Endodermal cell (in vitro differentiated cells): ENCODE measurements around the gene CCDC15. TPM values are rescaled to one million over a fixed set of nuclear protein-coding genes. Genes with fewer than 3 reads are reported as not detected.

Source experiments
- DNase-seq: peaks from one replicate; pipeline ENCODE4 v3.0.0-alpha.2; 2017
- H3K27ac ChIP-seq: 2 replicates; pipeline ENCODE4 v1.5.1; 2013; ENCODE audit warnings: mild to moderate bottlenecking, low read depth, low read length, moderate library complexity
- H3K27me3 ChIP-seq: 2 replicates; pipeline ENCODE4 v1.6.1; 2013; ENCODE audit warnings: mild to moderate bottlenecking, low read length, moderate library complexity; ENCODE audit not compliant: insufficient read depth, control insufficient read depth, poor library complexity, severe bottlenecking
- H3K36me3 ChIP-seq: 2 replicates; pipeline ENCODE4 v1.7.0; 2013; ENCODE audit warnings: mild to moderate bottlenecking, low read length, moderate library complexity; ENCODE audit not compliant: control insufficient read depth, insufficient read depth
- H3K4me1 ChIP-seq: one replicate; pipeline ENCODE4 v1.7.0; 2013; ENCODE audit warnings: low read length; ENCODE audit not compliant: control insufficient read depth, insufficient read depth
- H3K4me3 ChIP-seq: 2 replicates; pipeline ENCODE4 v1.5.1; 2013; ENCODE audit warnings: mild to moderate bottlenecking, low read length, moderate library complexity
- H3K9ac ChIP-seq: 2 replicates; pipeline ENCODE4 v1.6.1; 2013; ENCODE audit warnings: mild to moderate bottlenecking, low read length, moderate library complexity; ENCODE audit not compliant: poor library complexity, severe bottlenecking; ENCODE audit errors: extremely low read depth
- H3K9me3 ChIP-seq: 2 replicates; pipeline ENCODE4 v1.6.1; 2013; ENCODE audit warnings: mild to moderate bottlenecking, low read length, moderate library complexity; ENCODE audit not compliant: control insufficient read depth
- H3K27ac Mint-ChIP-seq: 2 replicates; pipeline ENCODE4 v1.8.0; 2020; ENCODE audit warnings: mixed read lengths
- H3K27me3 Mint-ChIP-seq: 2 replicates; pipeline ENCODE4 v1.8.0; 2021; ENCODE audit warnings: mild to moderate bottlenecking, mixed read lengths; ENCODE audit not compliant: insufficient read depth
- H3K36me3 Mint-ChIP-seq: 2 replicates; pipeline ENCODE4 v1.8.0; 2020; ENCODE audit warnings: low read depth, mixed read lengths
- H3K4me1 Mint-ChIP-seq: 2 replicates; pipeline ENCODE4 v1.8.0; 2020; ENCODE audit warnings: mixed read lengths
- H3K4me3 Mint-ChIP-seq: 2 replicates; pipeline ENCODE4 v1.8.0; 2020; ENCODE audit warnings: mild to moderate bottlenecking, moderate library complexity, mixed read lengths
- H3K9me3 Mint-ChIP-seq: 2 replicates; pipeline ENCODE4 v1.8.0; 2020; ENCODE audit warnings: mild to moderate bottlenecking, mixed read lengths
- CTCF ChIP-seq: fragments of 200-600 bp; sonication (generic); conservative IDR thresholded peaks from 2 replicates; pipeline ENCODE4 v1.5.0; 2021; ENCODE audit warnings: antibody characterized with exemption, mild to moderate bottlenecking
- whole genome bisulfite sequencing, 2 experiments: methylation state at CpG; one replicate each; pipeline versions ENCODE4 v1.1.5 to v1.1.7; 2013; ENCODE audit warnings: missing lambda C conversion rate in 2 of 2, mixed read lengths in 1 of 2; ENCODE audit not compliant: insufficient coverage in 1 of 2, insufficient read length in 1 of 2; 5-methylcytosine and 5-hydroxymethylcytosine counted together
- total RNA-seq, 2 donors: library from RNA; stranded (reverse); fragmentation: NEBNext Ultra II Directional in 1 of 2; extraction: Animal tissue kit (Norgen Biotek cat#: 25700) in 1 of 2; gene quantifications; 2 replicates in 1 of 2; 3 replicates in 1 of 2; pipeline ENCODE4 v1.2.1, GENCODE V29; 2021

The CCDC15 gene
- total RNA-seq, 2 donors from 2014 or later = 3.3 TPM

GRCh38 chr11:124971810-124972209 is 17.8 kb downstream of the CCDC15 start:
- no peak for TF ChIP-seq CTCF
- Histone ChIP-seq H3K36me3 (no peaks in the 10 kb centered on the region), H3K4me1 (no peaks in the 10 kb centered on the region), H3K9me3 (no peaks in the 10 kb centered on the region), H3K4me3 (no peak overlapping the region), H3K9ac (no peak overlapping the region), H3K27ac (no peak overlapping the region), H3K27me3 (peaks cover 29% of the 10 kb centered on the region)
- DNase-seq = no peak
- no peaks in the 10 kb centered on the region for H3K36me3 Mint-ChIP-seq
- no peaks in the 10 kb centered on the region for H3K9me3 Mint-ChIP-seq
- H3K4me1 Mint-ChIP-seq = no peaks in the 10 kb centered on the region
- H3K4me3 Mint-ChIP-seq = no peak overlapping the region
- peaks cover 11% of the 10 kb centered on the region for H3K27me3 Mint-ChIP-seq
- no CpG with 5 or more reads among the region's 2 CpGs for WGBS, 2 experiments
- H3K27ac Mint-ChIP-seq = no peak overlapping the region

GRCh38 chr11:124976531-124976930 is 22.5 kb downstream of the CCDC15 start:
- H3K36me3 Mint-ChIP-seq = peaks cover 7% of the 10 kb centered on the region
- no peaks in the 10 kb centered on the region for H3K36me3 ChIP-seq
- no peak for DNase-seq
- no peaks in the 10 kb centered on the region for H3K4me1 Mint-ChIP-seq
- TF ChIP-seq CTCF = no peak
- H3K9ac ChIP-seq = no peak overlapping the region
- H3K27ac Mint-ChIP-seq = no peak overlapping the region
- no peak overlapping the region for H3K4me3 ChIP-seq
- peaks cover 11% of the 10 kb centered on the region for H3K27me3 Mint-ChIP-seq
- no peaks in the 10 kb centered on the region for H3K4me1 ChIP-seq
- H3K27ac ChIP-seq = no peak overlapping the region
- no peaks in the 10 kb centered on the region for H3K9me3 ChIP-seq
- H3K4me3 Mint-ChIP-seq = no peak overlapping the region
- 88% methylated on average over 3 of the region's 3 CpGs; no CpG with 5 or more reads in 1 of the 2 experiments for WGBS, 2 experiments
- peaks cover 8% of the 10 kb centered on the region for H3K9me3 Mint-ChIP-seq
- H3K27me3 ChIP-seq = peaks cover 23% of the 10 kb centered on the region

- H3K9me3 ChIP-seq = no peaks in the 10 kb centered on the region
- H3K4me3 Mint-ChIP-seq = no peak overlapping the region
- no peak overlapping the region for H3K9ac ChIP-seq
- no peaks in the 10 kb centered on the region for H3K4me1 Mint-ChIP-seq
- peaks cover 11% of the 10 kb centered on the region for H3K27me3 Mint-ChIP-seq
- no peak overlapping the region for H3K27ac Mint-ChIP-seq
- H3K36me3 ChIP-seq = no peaks in the 10 kb centered on the region
- H3K4me1 ChIP-seq = no peaks in the 10 kb centered on the region
- 96 to 100% methylated on average over 1 of the region's 2 CpGs for WGBS, 2 experiments
- peaks cover 7% of the 10 kb centered on the region for H3K36me3 Mint-ChIP-seq
- no peak for TF ChIP-seq CTCF
- H3K9me3 Mint-ChIP-seq = peaks cover 8% of the 10 kb centered on the region
- H3K27me3 ChIP-seq = peaks cover 18% of the 10 kb centered on the region
- H3K27ac ChIP-seq = no peak overlapping the region
- DNase-seq = no peak
- no peak overlapping the region for H3K4me3 ChIP-seq
Observed at GRCh38 chr11:124977006-124977405, 23.0 kb downstream of the CCDC15 start.
